HG03520 (cell line): ENCODE measurements around the gene KIAA0513.
"Not testable (repeated sequence)": the region's sequence is repeated elsewhere in the genome, so short reads cannot be mapped to it uniquely, and the experiment has no call there.

Experiments used
- ATAC-seq: cut with Tn5 transposase; IDR thresholded peaks from one replicate; pipeline ENCODE4 v1.9.1; 2021; ENCODE audit warnings: mild to moderate bottlenecking, moderate library complexity; ENCODE audit not compliant: unreplicated experiment

The KIAA0513 gene

DNA sequence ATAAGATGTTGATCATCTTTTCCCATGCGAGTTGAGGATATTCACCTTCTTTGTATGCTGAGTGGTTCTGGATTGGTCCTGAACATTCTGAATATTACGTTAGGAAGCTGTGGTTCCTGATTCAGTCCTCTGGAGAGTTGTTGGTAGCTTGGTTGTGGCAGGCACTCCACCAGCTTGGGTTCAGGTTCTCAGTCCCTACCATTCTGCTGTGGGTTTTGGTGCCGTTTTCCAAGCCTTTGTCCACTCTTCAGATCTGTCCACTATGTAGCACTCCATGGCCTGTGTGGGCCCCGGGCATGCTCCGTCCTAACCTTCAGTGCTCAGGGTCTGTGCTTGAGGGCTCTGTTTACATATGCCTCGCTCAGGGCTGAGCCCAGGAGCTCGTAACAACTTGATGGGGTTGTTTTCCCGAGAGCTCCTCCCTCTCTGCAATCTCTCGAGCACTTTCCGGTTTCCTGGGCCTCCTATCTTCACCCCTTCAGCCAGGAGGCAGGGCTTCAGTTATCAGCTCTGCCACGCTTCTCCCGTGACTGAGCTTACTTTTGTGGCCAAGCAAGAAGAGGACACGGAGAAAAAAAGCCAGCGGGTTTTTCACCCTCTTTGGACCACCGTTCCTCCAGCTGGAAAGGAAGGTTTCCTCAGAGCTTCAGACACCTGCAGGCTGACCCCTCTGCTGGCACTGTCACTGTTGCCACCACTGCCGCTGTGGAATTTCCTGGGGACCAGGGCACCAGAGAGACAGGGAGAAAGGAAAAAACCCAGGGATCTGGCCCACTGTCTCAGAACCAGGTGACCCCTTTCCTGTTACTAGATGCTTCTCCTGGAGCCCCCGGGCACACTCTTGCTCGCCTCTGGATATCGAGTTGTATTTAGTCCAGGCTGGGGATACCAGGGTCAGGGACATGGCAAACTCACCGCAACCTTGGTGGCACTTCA is 19.6 kb downstream of the KIAA0513 start:
- no peak for ATAC-seq

DNA sequence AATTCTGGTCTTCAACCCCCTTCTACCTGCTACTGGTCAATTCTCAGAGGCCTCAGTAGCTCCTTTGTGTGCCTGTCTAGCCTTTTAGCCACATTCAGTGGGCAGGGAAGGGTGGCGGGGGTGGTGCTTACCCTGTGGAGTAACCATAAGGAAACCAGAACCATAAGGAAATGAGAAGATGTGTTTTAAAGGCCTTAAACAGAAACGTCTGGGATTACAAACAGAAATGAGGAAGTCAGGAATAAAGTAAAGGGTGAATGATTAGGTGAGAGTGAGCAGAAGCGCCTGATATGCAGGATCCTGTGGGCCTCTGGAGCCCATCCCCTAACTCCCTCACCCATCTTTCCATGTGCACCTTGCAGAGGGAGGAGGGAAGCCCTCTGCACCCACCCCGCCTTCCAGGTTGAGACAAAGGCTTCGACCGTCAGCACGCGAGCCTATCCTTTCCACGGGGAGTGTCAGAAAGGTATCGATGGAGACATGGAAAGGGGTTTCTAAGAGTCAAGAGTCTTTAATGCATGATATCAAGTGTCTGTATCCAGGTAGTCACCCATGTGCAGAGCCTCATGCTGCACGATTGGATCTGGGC is 20.4 kb downstream of the KIAA0513 start:
- ATAC-seq, result no peak

DNA sequence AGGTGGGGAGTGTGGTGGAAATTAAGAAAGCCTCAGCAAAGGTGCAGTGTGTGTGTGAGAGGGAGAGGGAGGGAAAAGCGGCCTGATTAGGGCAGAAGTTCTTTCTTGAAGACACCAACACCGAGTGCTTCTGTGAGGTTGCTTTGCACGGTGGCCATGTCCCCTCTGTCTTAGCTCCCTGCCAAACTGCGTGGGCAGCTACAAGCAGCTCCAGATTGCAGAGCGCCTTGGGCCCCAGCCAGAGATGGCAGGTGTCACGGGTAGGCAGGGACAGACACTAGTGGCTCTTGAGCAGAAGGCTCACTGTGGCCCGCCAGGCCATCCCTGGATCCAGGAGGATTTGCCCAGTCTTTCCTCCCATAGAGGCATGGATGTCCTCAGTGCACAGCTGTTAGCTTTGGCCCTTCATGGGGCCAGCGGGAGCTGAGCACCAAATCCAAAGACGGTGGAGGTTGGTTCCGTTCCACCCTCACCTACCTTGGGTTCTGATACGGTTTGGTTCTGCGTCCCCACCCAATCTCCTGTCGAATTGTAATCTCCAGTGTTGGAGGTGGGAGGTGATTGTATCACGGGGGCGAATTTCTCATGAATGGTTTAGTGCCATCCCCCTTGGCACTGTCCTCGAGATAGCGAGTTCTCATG is 21.4 kb downstream of the KIAA0513 start:
- ATAC-seq, result no peak

DNA sequence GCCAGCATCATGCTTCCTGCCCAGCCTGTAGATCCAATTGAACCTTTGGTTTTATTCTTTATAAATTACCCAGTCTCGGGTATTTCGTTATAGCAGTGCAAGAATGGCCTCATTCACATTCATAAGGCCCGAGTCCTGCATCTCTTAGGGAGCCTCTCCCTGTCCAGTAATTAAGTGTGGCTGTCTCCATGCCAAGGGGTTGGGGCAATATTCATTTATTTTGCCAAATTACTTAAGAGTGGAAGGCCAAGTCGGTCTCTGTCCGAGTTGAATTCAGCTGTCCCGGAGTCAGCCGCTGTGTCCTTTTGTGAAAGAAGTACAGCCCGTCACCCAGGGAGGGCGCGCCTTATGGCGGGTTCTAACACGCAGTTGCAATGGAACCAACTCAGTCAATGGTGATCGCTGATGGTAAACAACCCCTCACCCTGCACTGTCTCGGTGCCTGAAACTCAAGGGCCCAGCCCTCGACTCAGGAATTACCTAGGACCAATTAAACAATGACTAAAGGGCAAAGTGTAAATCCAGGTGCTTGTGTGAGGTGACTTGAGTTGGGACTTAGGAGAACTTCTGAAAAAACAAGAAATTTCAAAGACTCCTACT is 22.2 kb downstream of the KIAA0513 start:
- ATAC-seq, result no peak

DNA sequence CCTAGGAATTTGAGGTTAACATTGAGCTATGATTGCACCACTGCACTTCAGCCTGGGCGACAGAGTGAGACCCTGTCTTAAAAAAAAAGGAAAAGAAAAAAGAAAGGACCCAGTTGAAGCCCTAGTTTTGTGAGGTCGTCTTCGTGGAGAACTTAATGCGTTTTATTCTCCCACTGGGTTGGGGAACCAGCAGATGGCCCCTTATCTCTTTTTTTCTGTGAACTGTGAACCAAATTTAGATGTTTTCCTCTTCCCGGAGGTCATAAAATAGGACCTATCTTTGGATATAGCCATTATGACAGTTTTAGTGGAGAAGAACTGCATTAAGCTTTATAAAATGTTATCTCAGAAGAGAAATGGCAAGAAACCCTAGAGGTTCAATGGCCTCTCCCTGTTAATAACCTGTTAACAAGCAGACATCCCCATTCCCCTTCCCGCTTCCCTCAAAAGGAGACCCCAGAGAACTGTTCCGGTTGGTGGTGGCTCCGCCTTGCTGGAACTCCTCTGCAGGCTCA is 23.5 kb downstream of the KIAA0513 start:
- ATAC-seq, result no peak

DNA sequence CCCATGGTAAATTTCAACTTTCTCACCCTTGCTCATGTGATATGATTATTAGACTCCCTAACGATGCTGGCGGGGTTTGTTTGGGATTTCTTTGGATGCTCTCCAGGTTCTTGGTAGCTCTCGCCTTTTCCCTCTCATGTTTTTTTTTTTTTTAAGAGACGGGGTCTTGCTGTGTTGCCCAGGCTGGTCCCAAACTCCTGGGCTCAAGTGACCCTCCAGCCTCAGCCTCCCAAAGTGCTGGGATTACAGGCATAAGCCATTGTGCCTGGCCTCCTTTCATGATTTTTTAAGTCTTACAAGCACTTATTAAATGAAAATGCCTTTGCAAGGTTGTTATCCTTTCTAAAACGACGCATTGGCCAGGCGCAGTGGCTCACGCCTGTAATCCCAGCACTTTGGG is 24.1 kb downstream of the KIAA0513 start:
- no peak for ATAC-seq

DNA sequence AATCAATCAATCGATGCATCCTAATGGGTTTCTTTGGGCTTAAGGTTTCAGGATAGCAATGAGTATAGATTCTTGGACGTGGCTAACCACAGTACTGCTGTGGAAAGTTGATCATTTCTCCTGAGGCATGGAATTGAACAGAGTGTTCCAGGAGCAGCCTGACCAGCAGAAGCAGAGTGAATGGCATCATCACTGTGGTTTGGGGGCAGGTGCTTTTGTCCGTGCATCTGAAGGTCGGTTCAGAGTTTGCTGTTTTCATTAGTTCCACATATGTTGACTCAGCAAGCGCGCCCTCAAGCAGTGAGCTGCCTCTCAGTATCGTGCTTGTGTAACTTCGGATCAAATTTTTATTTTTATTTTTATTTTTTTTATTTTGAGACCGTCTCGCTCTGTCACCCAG is 24.9 kb downstream of the KIAA0513 start:
- ATAC-seq, result no peak

DNA sequence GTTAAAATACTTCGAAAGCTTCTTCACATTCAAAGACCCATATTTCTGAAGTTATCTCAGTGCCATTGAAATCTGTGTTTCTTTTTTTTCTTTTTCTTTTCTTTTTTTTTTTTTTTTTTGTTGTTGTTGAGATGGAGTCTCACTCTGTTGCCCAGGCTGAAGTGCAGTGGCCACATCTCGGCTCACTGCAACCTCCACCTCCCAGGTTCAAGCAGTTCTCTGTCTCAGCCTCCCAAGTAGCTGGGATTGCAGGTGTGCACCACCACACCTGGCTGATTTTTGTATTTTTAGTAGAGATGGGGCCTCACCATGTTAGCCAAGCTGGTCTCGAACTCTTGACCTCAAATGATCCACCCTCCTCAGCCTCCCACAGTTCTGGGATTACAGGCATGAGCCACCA is 26.7 kb downstream of the KIAA0513 start:
- not testable (repeated sequence) for ATAC-seq

DNA sequence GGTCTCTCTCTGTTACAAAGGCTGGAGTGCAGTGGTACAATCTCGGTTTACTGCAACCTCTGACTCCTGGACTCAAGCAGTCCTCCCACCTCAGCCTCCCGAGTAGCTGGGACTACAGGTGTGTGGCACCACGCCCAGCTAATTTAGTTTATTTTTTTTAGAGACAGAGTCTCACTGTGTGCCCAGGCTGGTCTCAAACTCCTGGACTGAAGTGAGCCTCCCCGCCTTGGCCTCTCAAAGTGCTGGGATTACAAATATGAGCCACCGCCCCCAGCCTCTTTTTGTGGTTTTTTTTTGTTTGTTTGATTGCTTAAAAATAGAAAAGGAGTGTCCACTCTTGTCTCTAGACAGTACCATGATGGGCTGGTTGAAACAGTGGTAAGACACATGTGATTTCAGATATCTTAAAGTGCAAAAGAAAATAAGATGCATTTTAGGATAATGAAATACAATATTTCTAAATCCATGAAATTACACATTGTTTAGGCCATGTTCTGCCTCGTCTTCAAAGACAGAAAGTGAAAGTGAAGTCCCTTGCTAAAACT is 27.4 kb downstream of the KIAA0513 start:
- ATAC-seq, result no peak

DNA sequence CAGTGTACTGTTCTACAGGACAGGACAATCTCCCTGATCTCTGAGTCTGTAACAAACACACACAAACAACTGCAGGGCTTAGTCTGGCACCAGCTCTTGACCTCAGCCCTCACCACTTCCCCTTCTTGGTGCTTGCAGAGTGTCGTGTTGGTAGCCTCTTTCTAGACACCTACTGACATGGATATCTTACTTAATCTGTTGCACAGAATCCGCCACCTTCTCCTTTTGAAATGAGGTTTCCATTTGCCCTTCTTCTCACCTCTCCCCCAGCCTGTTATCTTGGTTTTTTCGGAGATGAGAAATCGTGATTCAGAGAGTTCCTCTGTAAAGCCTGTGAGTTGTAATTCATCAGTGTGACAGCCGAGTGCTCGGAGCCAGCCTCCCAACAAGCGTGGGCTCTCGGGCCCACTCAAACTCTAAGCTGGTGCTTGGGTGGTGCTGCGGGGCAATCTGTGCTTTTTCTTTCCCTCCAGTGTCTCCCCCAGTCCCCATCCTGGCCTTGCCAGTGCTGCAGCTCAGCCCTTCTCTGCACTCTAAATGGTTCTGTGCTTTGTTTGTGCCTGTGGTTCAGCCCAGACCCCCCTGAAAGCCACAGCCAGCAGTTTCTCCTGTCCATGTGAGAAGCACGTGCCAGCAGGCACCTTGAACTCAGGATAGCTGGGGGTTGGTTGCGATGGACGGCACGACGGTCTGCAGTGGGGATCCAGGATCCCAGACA is 28.1 kb downstream of the KIAA0513 start:
- peak; percentile 86 for ATAC-seq

DNA sequence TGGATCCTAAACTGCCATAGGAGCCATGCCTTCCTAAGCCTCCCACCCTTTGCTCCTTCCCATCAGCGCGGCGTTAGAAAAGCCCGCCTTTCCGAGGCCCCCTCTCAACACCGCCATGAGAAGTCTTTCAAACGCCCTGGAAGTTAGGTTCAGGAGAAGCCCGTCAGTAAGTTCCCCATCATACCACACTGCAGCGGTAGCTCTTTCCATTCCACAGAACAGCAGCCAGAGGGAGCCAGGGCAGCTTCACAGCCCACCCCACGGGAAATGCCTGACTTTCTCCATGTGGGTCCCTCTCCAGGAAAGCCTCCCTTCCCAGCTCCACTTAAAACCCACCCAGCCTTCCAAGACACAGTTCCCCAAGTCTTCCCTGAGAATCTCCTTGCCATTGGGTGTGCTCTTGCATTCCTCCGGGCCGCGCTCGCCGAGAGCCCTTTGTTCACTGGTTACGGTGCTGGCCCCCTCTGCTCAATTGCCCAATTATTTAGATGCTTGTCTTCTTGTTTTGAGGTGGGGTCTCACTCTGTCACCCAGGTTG is 28.7 kb downstream of the KIAA0513 start:
- no peak for ATAC-seq

DNA sequence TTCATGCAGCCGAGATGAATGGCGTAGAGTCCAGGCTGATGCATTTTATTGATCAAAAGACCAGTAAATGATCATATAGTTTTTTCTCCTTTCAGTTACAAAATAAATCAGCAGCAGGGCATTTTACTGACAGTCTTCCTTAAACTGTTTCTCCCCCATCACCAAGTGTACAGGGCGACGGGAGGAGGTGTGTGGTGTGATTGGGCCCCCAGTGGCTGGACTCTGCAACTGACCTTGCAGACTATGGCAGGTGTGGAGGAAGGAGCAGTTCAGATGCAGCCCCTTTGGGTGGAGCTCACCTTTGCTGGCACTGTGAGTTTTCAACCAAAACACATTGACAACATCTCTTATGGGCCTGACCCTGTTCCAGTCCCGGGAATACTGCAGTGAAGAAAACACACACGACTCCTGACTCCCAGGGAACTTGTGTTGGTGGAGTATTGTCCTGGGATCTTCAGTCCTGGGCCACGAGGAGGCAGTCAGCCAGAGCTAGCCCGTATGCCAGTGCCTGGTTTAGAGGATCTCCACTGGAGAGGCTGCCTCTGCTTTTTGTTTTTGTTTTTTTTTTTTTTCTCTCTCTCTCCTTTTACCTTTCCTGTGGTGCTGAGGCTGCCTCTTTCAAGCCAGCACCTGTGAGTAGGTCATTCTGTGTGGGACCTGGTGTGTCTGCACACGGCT is 29.8 kb downstream of the KIAA0513 start:
- ATAC-seq, result no peak

DNA sequence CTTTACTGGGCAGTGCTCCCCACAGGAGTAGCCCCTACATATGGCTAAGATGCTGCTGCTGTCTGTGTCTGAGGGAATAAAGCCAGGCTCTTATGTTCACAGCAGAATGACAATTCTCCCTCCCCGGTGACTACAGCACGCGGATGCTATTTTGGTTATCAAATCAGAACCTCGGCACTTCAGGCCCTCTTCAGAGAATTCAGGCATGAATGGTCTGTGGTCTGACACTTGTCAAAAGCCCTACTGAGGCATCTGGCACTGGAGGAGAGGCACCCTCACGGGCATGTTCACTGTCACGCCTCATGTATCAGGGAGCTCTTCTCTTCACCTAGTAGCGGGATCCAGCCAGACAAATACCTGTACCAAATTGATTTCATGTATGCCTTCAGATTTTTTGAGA is 30.4 kb downstream of the KIAA0513 start:
- ATAC-seq, result no peak

DNA sequence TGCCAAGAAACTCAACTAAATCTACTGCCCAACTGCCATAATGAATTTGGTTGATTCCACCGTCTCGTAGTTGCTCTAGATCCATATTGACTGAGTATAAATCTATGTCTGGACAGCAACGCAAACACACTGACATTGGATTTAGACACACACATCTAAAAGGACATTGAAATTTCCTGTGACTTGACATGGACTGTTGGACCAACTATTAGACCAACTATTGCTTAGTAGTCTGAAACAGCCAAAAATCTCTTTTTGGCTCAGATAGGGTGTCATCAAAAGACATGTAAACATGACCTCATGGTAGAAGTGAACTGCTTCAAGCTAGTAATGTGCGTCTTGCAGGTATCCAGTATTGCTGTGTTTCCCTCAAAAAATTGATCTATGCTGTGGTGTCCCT is 31.3 kb downstream of the KIAA0513 start:
- no peak for ATAC-seq

DNA sequence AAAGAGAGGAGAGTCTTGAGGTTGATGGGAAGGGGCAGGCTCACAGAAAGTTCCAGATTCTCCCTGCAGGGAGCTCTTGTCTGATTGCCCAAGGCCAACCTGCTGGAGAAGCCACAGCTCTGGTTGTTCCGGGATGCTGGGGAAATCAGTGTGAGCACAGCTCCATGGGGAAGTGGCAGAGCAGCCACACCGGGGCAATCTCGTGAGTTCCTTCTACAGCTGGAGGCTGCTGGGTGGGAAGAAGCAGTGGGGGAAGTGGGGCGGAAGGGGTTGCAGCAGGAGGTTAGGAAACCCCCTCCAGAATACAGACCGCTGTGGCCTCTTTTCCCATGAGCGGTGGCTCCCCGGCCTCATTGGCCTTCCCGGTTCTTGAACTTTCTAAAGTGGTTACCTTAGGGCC is 34.0 kb downstream of the KIAA0513 start:
- ATAC-seq, result no peak

DNA sequence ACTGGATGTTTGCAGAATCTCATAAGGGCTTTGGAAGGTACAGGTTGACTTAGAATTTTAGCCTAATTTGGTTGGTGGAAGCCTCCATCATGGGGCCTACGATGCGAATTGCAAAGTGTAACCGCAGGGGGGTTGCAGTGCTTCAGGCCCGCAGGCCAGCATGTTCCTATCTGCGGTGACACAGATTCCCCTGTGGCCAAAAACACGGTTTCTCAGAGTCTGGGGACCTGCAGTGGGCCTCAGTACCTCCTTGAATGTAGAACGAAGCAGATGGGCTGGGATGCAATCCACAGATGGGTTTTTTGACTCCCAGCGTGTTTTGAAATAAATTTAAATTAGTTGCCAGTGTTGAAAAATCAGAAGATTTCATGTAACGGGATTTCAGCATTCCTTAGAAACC is 34.7 kb downstream of the KIAA0513 start:
- no peak for ATAC-seq

DNA sequence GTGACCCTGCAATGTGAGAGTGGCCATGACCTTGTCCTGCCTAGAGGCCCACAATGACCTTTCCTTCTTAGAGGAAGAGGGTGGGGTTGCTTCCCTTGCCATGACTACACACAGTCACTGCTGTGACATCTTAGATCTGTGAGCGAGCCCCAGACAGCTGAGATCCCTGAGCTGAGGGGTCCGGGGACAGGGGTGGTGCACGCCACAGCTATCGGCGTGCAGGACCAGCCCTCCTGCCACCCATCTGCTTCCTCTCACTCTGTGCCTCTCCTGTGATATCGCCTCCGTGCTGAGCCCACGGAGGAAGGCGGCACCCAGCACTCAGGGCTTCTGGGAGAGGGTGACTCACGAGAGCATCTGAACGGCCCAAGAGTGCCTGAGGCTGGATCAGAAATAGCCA is 35.2 kb downstream of the KIAA0513 start:
- ATAC-seq, result no peak

DNA sequence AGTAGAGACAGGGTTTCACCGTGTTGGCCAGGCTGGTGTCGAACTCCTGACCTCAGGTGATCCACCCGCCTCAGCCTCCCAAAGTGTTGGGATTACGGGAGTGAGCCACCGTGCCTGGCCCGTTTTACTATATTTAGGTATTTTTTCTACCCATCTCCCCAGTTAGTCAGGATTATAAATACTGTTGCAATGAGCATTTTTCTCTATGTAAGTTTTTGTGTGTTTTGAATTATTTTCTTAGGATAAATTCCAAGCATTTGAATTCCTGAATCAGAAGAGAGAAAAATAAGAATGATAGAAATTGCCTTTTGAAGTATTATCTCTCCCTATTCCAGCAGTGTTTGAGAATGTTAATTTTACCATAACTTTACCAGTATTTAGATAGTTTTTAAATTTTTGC is 36.6 kb downstream of the KIAA0513 start:
- ATAC-seq, result no peak

DNA sequence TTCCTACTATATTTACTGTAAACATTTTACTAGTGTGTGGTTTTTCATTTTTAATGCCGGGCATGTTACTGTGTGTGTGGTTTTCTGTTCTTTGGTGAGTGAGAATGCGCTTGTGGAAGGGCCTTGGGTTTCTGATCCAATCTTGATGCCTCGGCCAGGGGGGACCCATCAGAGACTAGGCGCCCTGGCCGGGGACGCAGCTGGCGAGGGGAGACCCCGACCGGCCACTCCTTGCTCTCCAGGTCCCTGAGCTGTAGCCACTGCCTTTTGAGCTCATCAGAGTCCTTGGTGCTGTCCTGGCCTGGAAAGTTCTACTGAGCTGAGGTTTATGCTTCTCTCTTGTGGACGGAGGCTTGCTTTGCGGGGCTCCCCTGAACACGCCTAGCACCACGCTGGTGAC is 37.5 kb downstream of the KIAA0513 start:
- ATAC-seq, result no peak
